Duodenal mucosa (tissue), 2 donors: ENCODE measurements around the gene BCL2A1.
"Not testable (repeated sequence)": the region's sequence is repeated elsewhere in the genome, so short reads cannot be mapped to it uniquely, and the experiment has no call there.

ENCODE experiments used
- H3K27ac ChIP-seq: one replicate; pipeline ENCODE4 v1.7.0; 2013; ENCODE audit warnings: low read depth, low read length
- H3K27me3 ChIP-seq, 2 donors: one replicate each; pipeline ENCODE4 v1.7.0; 2013; ENCODE audit warnings: low read length in 2 of 2, control low read depth in 1 of 2; ENCODE audit not compliant: insufficient read depth in 2 of 2, control insufficient read depth in 1 of 2
- H3K36me3 ChIP-seq, 2 donors: one replicate each; pipeline ENCODE4 v1.7.0; 2013; ENCODE audit warnings: low read length in 2 of 2, control low read depth in 1 of 2; ENCODE audit not compliant: insufficient read depth in 2 of 2, control insufficient read depth in 1 of 2
- H3K4me1 ChIP-seq, 2 donors: one replicate each; pipeline ENCODE4 v1.7.0; 2013; ENCODE audit warnings: low read length in 2 of 2, control low read depth in 1 of 2; ENCODE audit not compliant: insufficient read depth in 2 of 2, control insufficient read depth in 1 of 2
- H3K4me3 ChIP-seq, 2 donors: one replicate each; pipeline ENCODE4 v1.7.0; 2013; ENCODE audit warnings: low read length in 2 of 2, low read depth in 1 of 2
- H3K9ac ChIP-seq, 2 donors: one replicate each; pipeline ENCODE4 v1.7.0; 2013; ENCODE audit warnings: low read length in 2 of 2, low read depth in 1 of 2
- H3K9me3 ChIP-seq, 2 donors: one replicate each; pipeline ENCODE4 v1.7.0; 2013; ENCODE audit warnings: low read length in 2 of 2, control low read depth in 1 of 2; ENCODE audit not compliant: control insufficient read depth in 1 of 2

The BCL2A1 gene

DNA sequence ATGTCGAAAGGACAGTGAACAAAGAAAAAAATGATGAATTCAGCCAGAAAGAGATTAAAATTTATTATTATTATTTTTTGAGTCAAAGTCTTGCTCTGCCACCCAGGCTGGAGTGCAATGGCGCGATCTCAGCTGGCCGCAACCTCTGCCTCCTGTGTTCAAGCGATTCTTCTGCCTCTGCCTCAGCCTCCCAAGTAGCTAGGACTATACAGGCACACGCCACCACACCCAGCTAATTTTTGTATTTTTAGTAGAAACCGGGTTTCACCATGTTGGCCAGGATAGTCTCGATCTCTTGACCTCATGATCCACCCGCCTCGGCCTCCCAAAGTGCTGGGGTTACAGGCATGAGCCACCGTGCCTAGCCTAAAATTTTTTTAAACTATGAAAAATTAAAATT, 8.1 kb downstream of the BCL2A1 start:
- H3K36me3 ChIP-seq, H3K9me3 ChIP-seq, H3K27ac ChIP-seq, H3K4me1 ChIP-seq, H3K4me3 ChIP-seq, H3K9ac ChIP-seq, H3K27me3 ChIP-seq: not testable (repeated sequence)

DNA sequence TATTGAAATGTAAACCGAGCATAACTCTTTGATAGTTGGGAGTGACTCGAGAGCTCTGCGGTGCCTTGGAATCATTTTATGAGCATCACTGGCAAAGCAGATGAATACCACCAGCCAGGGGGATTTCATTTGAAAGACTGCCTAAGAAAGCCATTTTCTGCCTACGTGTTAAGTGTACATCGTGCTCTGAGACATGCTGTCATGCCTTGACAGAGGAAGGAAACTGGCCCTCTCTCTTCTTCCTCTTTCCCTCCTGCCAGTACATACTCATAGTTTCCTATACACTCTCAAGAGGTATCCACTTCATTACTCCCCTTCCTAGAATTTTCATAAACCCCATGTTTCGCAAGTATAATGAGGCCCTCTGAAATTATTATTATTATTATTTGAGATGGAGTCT, 8.8 kb downstream of the BCL2A1 start:
- Histone ChIP-seq H3K4me3 (no peak overlapping the region), H3K27me3 (no peaks in the 10 kb centered on the region), H3K4me1 (no peaks in the 10 kb centered on the region), H3K9me3 (no peaks in the 10 kb centered on the region), H3K27ac (no peak overlapping the region), H3K36me3 (no peaks in the 10 kb centered on the region), H3K9ac (no peak overlapping the region)

DNA sequence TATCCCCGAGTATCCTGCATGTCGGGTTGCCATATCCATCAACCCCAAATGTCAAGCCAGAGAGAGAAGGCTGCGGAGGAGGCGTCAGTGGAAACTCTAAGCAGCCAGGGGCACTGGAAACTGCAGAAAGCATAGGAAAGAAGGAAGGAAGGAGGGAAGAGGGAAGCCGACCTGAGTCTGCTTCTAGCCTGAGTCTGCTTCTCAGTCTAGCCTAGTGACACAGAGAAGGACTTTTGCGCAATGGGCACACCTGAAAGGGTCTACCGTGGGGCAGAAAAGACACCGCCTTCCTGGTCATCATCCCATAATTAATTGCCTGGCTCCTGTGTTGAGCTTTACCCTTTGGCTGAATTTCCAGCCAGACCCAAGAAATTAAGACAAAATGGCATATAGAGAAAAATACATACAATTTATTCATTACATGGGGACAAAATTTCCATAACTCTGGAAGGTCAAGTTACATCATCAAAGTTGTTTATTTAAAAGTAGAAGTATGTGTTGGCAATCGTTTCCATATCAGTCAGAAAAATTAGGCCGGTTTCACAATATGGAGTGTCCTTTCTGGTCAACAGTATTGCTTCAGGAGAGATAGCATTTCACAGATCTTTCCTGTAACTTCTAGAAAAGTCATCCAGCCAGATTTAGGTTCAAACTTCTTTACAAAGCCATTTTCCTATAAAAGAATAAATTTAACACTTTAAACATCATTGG, 10.3 kb downstream of the BCL2A1 start:
- Histone ChIP-seq H3K27ac (no peak overlapping the region), H3K36me3 (no peaks in the 10 kb centered on the region), H3K4me3 (no peak overlapping the region), H3K4me1 (peaks cover 0 to 4% of the 10 kb centered on the region in 2 donors), H3K27me3 (no peaks in the 10 kb centered on the region), H3K9me3 (no peaks in the 10 kb centered on the region), H3K9ac (no peak overlapping the region)

DNA sequence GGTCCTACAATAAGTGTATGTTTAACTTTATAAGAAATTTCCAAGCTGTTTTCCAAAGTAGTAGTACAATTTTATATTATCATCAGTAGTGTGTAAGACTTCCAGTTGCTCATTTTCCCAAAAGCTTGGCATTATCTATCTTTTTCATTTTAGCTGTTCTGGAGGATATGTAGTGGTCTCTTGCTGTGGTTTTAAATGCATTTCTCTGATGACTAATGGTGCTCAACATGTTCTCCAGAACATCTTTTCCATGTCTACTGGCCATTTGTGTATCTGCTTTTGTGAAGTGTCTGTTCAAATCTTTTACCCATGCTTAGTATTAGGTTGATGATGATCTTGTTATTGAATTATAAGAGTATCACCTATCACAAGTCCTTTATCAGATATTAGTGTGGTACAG, 13.3 kb downstream of the BCL2A1 start:
- H3K27ac ChIP-seq = no peak overlapping the region
- H3K9me3 ChIP-seq = no peaks in the 10 kb centered on the region
- no peak overlapping the region for H3K4me3 ChIP-seq
- H3K4me1 ChIP-seq = peaks cover 0 to 4% of the 10 kb centered on the region in 2 donors
- H3K9ac ChIP-seq = no peak overlapping the region
- H3K36me3 ChIP-seq = no peaks in the 10 kb centered on the region
- no peaks in the 10 kb centered on the region for H3K27me3 ChIP-seq

- no peaks in the 10 kb centered on the region for H3K36me3 ChIP-seq
- H3K27ac ChIP-seq = no peak overlapping the region
- H3K4me3 ChIP-seq = no peak overlapping the region
- H3K9ac ChIP-seq = peak overlapping the region in 1 of 2 donors; percentile 25
- H3K9me3 ChIP-seq = no peaks in the 10 kb centered on the region
- peaks cover 0 to 4% of the 10 kb centered on the region in 2 donors for H3K4me1 ChIP-seq
- no peaks in the 10 kb centered on the region for H3K27me3 ChIP-seq
Observed at GRCh38 chr15:79956354-79956939, 14.5 kb downstream of the BCL2A1 start.

GRCh38 chr15:79954661-79955060, 16.3 kb downstream of the BCL2A1 start:
- H3K9ac ChIP-seq = no peak overlapping the region
- no peaks in the 10 kb centered on the region for H3K36me3 ChIP-seq
- H3K27ac ChIP-seq = no peak overlapping the region
- no peaks in the 10 kb centered on the region for H3K27me3 ChIP-seq
- no peak overlapping the region for H3K4me3 ChIP-seq
- H3K9me3 ChIP-seq = no peaks in the 10 kb centered on the region
- peaks cover 0 to 4% of the 10 kb centered on the region in 2 donors for H3K4me1 ChIP-seq

DNA sequence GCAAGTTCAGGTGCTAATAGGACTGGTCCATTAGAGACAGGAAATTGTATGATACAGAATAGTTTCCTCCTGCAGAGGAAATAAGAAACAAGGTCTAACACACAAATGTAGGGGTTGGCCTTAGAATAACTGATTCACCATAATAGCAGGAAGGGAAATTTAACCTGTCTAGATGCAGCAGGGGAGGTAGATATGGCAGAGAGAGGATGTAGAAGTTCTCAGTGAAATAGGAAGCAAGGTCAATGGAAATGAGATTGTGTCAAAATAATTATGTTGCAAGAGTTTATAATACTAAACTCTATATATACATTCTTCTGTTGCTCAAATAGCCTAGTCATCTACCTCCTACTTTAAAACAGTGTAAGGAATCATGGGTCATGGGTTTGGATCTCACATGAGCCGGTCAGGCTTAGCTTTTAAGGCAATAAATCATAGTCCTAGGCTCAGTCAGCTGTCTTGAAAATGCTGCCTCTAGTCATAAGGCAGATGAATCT, 17.0 kb downstream of the BCL2A1 start:
- Histone ChIP-seq H3K4me1 (peaks cover 0 to 4% of the 10 kb centered on the region in 2 donors), H3K27ac (no peak overlapping the region), H3K9me3 (no peaks in the 10 kb centered on the region)

DNA sequence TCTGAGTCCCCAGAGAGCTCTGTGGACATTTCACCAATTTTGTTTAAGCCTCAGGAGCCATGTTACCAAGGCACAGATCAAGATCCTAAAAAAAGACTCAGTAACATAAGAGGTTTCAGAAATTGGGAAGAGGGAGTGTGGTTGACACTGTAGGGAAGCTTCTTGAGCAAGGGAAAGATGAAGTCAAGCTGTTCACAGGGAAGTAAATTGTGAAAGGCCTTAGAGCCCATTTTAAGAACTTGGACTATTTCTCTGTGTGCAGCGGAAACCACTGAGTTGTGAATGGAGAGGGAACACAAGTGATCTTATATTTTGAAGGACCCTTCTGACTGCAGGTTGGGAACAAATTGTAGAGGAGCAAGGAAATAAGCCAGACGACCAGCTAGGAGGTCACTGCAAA, 18.7 kb downstream of the BCL2A1 start:
- Histone ChIP-seq H3K36me3 (no peaks in the 10 kb centered on the region), H3K4me3 (no peak overlapping the region), H3K27me3 (no peaks in the 10 kb centered on the region), H3K9ac (no peak overlapping the region), H3K4me1 (peaks cover 0 to 4% of the 10 kb centered on the region in 2 donors), H3K27ac (no peak overlapping the region), H3K9me3 (no peaks in the 10 kb centered on the region)

More for the DNA sequence above, 17.0 kb downstream of the BCL2A1 start:
- H3K36me3 ChIP-seq = no peaks in the 10 kb centered on the region
- no peak overlapping the region for H3K9ac ChIP-seq
- H3K27me3 ChIP-seq = no peaks in the 10 kb centered on the region
- H3K4me3 ChIP-seq = no peak overlapping the region

GRCh38 chr15:79950247-79950646, 20.7 kb downstream of the BCL2A1 start:
- H3K36me3 ChIP-seq = no peaks in the 10 kb centered on the region
- H3K27me3 ChIP-seq = no peaks in the 10 kb centered on the region
- no peak overlapping the region for H3K4me3 ChIP-seq
- no peak overlapping the region for H3K9ac ChIP-seq
- H3K9me3 ChIP-seq = no peaks in the 10 kb centered on the region
- H3K4me1 ChIP-seq = no peaks in the 10 kb centered on the region
- H3K27ac ChIP-seq = no peak overlapping the region

DNA sequence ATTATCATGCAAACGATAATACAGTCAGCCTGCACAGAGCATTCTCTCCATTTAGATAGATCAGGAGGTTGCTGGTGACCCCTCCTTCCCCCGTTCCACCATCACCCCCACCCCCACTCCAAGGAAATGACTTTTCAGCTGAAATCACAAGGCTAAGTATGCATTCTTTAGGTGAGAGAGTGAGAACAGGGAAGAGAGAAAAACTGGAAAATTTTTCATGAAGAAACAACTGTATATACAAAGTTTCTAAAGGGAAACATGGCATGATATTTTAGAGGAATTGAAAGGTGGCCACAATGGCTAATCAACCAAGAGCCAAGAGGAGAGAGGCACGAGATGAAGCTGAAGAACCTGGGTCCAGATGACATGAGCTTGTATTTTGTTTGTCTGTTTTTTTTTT, 22.2 kb downstream of the BCL2A1 start:
- Histone ChIP-seq H3K4me1 (no peaks in the 10 kb centered on the region), H3K9ac (no peak overlapping the region), H3K9me3 (no peaks in the 10 kb centered on the region), H3K4me3 (no peak overlapping the region), H3K36me3 (no peaks in the 10 kb centered on the region), H3K27ac (no peak overlapping the region), H3K27me3 (no peaks in the 10 kb centered on the region)
